Caco-2 (cell line): ENCODE data around the gene NGB. TPM values are rescaled to one million over a fixed set of nuclear protein-coding genes. Genes with fewer than 3 reads are reported as not detected.

Source experiments
- BruUV-seq: library from RNA; stranded (reverse); fragments of 400-500 nt; replicated peaks from 2 replicates; lab custom pipeline; 2021; lab: Mats Ljungman, UMichigan
- CTCF ChIA-PET: fragments of 300-600 bp; sonication (Branson Sonifier 250); formaldehyde crosslinking; loops from one replicate; lab custom pipeline; 2022; ENCODE audit warnings: antibody characterized with exemption; lab: Charles Lee
- POLR2A ChIA-PET: fragments of 300-600 bp; sonication (Branson Sonifier 250); formaldehyde crosslinking; loops from one replicate; lab custom pipeline; 2022; ENCODE audit warnings: antibody characterized with exemption; lab: Charles Lee
- DNase-seq, 2 experiments: peaks; one replicate each; pipeline versions ENCODE4 v3.0.0 to v3.0.0-alpha.2; 2020 to 2022
- H3K27me3 ChIP-seq: replicated peaks from 2 replicates; pipeline ENCODE4 v1.6.0; 2011; ENCODE audit warnings: low read length; ENCODE audit not compliant: control insufficient read depth, insufficient read depth
- H3K36me3 ChIP-seq: 2 replicates; pipeline ENCODE4 v1.5.1; 2011; ENCODE audit warnings: low read length; ENCODE audit not compliant: control insufficient read depth, insufficient read depth
- H3K4me1 ChIP-seq: fragments of 250-450 bp; sonication (Bioruptor Pico); 2 replicates; pipeline ENCODE4 v1.5.1; 2020; ENCODE audit warnings: mild to moderate bottlenecking
- H3K4me3 ChIP-seq: 2 replicates; pipeline ENCODE4 v1.5.1; 2011; ENCODE audit warnings: low read depth, mild to moderate bottlenecking, control low read depth, low read length
- H3K9me3 ChIP-seq: fragments of 250-450 bp; sonication (Bioruptor Pico); 2 replicates; pipeline ENCODE4 v1.5.1; 2020; ENCODE audit warnings: mild to moderate bottlenecking, moderate library complexity
- H3K27ac Mint-ChIP-seq: one replicate; pipeline ENCODE4 v1.8.0; 2022; ENCODE audit warnings: mixed read lengths; ENCODE audit not compliant: unreplicated experiment
- H3K27me3 Mint-ChIP-seq: one replicate; pipeline ENCODE4 v1.8.0; 2022; ENCODE audit warnings: mixed read lengths; ENCODE audit not compliant: insufficient read depth, unreplicated experiment
- H3K36me3 Mint-ChIP-seq: one replicate; pipeline ENCODE4 v1.8.0; 2022; ENCODE audit warnings: mild to moderate bottlenecking, mixed read lengths; ENCODE audit not compliant: insufficient read depth, unreplicated experiment
- H3K4me1 Mint-ChIP-seq: one replicate; pipeline ENCODE4 v1.8.0; 2022; ENCODE audit warnings: low read depth, mixed read lengths; ENCODE audit not compliant: unreplicated experiment
- H3K4me3 Mint-ChIP-seq: one replicate; pipeline ENCODE4 v1.8.0; 2022; ENCODE audit warnings: mild to moderate bottlenecking, moderate library complexity, mixed read lengths; ENCODE audit not compliant: unreplicated experiment
- H3K9me3 Mint-ChIP-seq: one replicate; pipeline ENCODE4 v1.8.0; 2022; ENCODE audit warnings: mixed read lengths; ENCODE audit not compliant: unreplicated experiment
- intact Hi-C: fragments of 100-400 bp; cut with micrococcal nuclease; formaldehyde crosslinking; loops from one replicate; pipeline ENCODE4 v1.10.0; 2022; ENCODE audit not compliant: unreplicated experiment
- total RNA-seq: library from RNA; stranded (reverse); gene quantifications from 2 replicates; pipeline ENCODE4 v1.2.3, GENCODE V29; 2022
- TF ChIP-seq, protein P1 (sequence below), 2 experiments: fragments of 200-600 bp in 1 of 2; IDR thresholded peaks; 1 replicate in 1 of 2; 2 replicates in 1 of 2; pipeline versions ENCODE4 v1.5.1 to v1.8.0; 2011 to 2022; ENCODE audit warnings: antibody characterized with exemption in 1 of 2, control low read depth in 1 of 2, inconsistent platforms in 1 of 2, low read depth in 1 of 2, low read length in 1 of 2, mild to moderate bottlenecking in 1 of 2, moderate library complexity in 1 of 2; ENCODE audit not compliant: insufficient read depth in 1 of 2, severe bottlenecking in 1 of 2, unreplicated experiment in 1 of 2

The NGB gene
- total RNA-seq, 1 experiment from 2014 or later, result not detected

DNA sequence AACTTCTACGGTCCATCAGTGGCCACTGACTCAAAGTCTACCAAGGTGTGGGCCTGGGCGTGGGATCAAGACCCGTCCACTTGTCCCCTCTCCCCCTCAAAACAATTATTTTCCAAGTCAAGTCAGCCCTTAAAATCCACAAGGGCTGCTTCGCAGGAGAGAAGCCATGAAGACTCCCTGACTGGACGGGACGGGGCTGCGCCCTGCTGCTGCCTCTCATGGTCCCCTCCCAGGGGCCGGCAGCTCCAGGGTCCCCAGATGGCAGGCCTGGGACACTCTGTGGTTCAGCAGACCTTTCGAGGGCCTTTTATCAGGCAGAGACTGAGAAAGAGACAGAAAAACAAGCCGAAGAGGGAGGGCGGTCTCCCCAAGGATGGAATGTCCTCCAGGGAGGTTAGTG, 10.8 kb downstream of the NGB start:
- Histone ChIP-seq H3K36me3 (no peaks in the 10 kb centered on the region), H3K27me3 (no peaks in the 10 kb centered on the region), H3K4me3 (no peak overlapping the region), H3K4me1 (no peaks in the 10 kb centered on the region), H3K9me3 (no peaks in the 10 kb centered on the region)
- no TSS peak for BruUV-seq
- no peak overlapping the region for H3K4me3 Mint-ChIP-seq
- peaks cover 6% of the 10 kb centered on the region for H3K4me1 Mint-ChIP-seq
- ChIA-PET CTCF (no interaction called here), POLR2A (no interaction called here)
- DNase-seq, result no peak
- no peak overlapping the region for H3K27ac Mint-ChIP-seq
- TF ChIP-seq, protein P1, sequence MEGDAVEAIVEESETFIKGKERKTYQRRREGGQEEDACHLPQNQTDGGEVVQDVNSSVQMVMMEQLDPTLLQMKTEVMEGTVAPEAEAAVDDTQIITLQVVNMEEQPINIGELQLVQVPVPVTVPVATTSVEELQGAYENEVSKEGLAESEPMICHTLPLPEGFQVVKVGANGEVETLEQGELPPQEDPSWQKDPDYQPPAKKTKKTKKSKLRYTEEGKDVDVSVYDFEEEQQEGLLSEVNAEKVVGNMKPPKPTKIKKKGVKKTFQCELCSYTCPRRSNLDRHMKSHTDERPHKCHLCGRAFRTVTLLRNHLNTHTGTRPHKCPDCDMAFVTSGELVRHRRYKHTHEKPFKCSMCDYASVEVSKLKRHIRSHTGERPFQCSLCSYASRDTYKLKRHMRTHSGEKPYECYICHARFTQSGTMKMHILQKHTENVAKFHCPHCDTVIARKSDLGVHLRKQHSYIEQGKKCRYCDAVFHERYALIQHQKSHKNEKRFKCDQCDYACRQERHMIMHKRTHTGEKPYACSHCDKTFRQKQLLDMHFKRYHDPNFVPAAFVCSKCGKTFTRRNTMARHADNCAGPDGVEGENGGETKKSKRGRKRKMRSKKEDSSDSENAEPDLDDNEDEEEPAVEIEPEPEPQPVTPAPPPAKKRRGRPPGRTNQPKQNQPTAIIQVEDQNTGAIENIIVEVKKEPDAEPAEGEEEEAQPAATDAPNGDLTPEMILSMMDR (IDR thresholded peaks at IDR 0.05; ENCODE audit: insufficient read depth in 1 of 2, low read depth in 1 of 2, low read length in 1 of 2, severe bottlenecking in 1 of 2, unreplicated experiment in 1 of 2), result no peak
- H3K36me3 Mint-ChIP-seq, result no peaks in the 10 kb centered on the region
- no peaks in the 10 kb centered on the region for H3K9me3 Mint-ChIP-seq
- peaks cover 17% of the 10 kb centered on the region for H3K27me3 Mint-ChIP-seq
- intact Hi-C loops, result no loop called here

DNA sequence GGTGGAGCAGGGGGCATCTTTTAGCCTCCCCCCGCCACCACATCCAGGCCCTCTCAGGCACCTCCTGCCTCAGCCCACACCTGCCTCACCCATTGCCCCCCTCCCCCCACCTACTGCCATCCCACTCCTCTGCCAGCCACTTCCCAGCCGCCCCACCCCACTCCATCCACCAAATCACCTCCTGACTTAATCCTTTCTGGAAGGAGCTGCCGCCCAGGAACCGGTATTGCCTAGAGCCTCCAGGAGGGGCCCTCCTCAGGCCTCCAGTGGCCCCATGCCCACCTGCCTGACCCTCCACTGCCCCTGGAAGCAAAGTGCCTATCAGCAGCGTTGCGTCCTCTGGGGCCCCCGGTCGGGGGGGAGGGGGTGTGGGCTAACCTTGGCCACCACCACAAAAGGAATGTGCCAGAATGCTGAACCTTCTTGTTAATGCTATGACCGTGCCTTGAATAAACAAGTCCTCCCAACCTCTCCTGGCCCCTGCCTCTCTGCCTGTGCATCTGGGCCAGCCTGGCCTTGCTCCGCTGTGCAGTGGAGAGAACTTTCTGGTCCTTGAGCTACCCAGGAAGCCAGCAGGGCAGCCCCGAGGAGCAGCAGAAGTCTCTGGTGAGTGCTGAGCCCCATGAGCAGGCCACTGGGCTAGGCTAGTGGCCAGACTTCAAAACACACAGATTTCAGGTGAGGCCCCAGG, 11.8 kb downstream of the NGB start:
- Histone ChIP-seq H3K36me3 (no peaks in the 10 kb centered on the region), H3K4me3 (no peak overlapping the region), H3K9me3 (no peaks in the 10 kb centered on the region), H3K27me3 (no peaks in the 10 kb centered on the region), H3K4me1 (no peaks in the 10 kb centered on the region)
- TF ChIP-seq, protein P1 (IDR thresholded peaks at IDR 0.05; ENCODE audit: insufficient read depth in 1 of 2, low read depth in 1 of 2, low read length in 1 of 2, severe bottlenecking in 1 of 2, unreplicated experiment in 1 of 2), result no peak
- no peaks in the 10 kb centered on the region for H3K9me3 Mint-ChIP-seq
- ChIA-PET CTCF (no interaction called here), POLR2A (no interaction called here)
- H3K4me1 Mint-ChIP-seq, result peaks cover 6% of the 10 kb centered on the region
- H3K36me3 Mint-ChIP-seq, result no peaks in the 10 kb centered on the region
- H3K27me3 Mint-ChIP-seq, result peaks cover 17% of the 10 kb centered on the region
- H3K27ac Mint-ChIP-seq, result no peak overlapping the region
- intact Hi-C loops, result no loop called here
- H3K4me3 Mint-ChIP-seq, result no peak overlapping the region
- BruUV-seq, result no TSS peak
- no peak for DNase-seq

DNA sequence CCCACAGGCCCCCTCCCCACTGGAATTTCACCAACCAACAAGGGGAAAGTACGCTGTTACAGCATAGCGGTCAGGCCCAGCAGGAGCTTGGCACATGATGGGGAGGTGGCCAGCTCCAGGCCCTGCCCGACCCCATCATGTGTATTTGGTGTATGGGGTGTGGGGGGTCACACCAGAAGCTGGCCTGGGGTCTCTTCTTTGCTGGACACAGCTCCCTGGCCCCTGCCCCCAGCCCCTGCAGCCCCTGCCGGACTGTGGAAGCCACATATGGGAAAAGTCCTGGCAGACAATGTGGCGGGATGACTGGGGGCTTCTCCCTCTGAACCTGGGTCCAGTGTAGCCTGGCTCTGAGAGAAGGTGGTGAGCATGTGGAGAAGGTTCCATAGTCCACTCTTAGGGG, 12.4 kb downstream of the NGB start:
- intact Hi-C loops, result no loop called here
- DNase-seq, result no peak
- ChIA-PET POLR2A (no interaction called here), CTCF (no interaction called here)
- peaks cover 6% of the 10 kb centered on the region for H3K4me1 Mint-ChIP-seq
- H3K27me3 ChIP-seq, result no peaks in the 10 kb centered on the region
- no peaks in the 10 kb centered on the region for H3K4me1 ChIP-seq
- TF ChIP-seq, protein P1 (IDR thresholded peaks at IDR 0.05; ENCODE audit: insufficient read depth in 1 of 2, low read depth in 1 of 2, low read length in 1 of 2, severe bottlenecking in 1 of 2, unreplicated experiment in 1 of 2), result no peak
- H3K27ac Mint-ChIP-seq, result no peak overlapping the region
- H3K36me3 Mint-ChIP-seq, result no peaks in the 10 kb centered on the region
- no TSS peak for BruUV-seq
- H3K4me3 ChIP-seq, result no peak overlapping the region
- no peak overlapping the region for H3K4me3 Mint-ChIP-seq
- no peaks in the 10 kb centered on the region for H3K9me3 ChIP-seq
- no peaks in the 10 kb centered on the region for H3K9me3 Mint-ChIP-seq
- peaks cover 14% of the 10 kb centered on the region for H3K27me3 Mint-ChIP-seq
- H3K36me3 ChIP-seq, result no peaks in the 10 kb centered on the region
